Osteoblast (primary cell): Measurements from ENCODE around the gene HNMT. TPM values are rescaled to one million over a fixed set of nuclear protein-coding genes. Genes with fewer than 3 reads are reported as not detected.
A peak's percentile ranks its signal among the peaks of the same experiment; 100 is the strongest.
"Not testable (repeated sequence)": the region's sequence is repeated elsewhere in the genome, so short reads cannot be mapped to it uniquely, and the experiment has no call there.

Experiments
- DNase-seq: peaks from one replicate; pipeline ENCODE4 v3.0.0; 2011; ENCODE audit warnings: low spot score, mixed read lengths; ENCODE audit not compliant: insufficient read length; ENCODE audit errors: missing footprints
- H2AFZ ChIP-seq: 2 replicates; pipeline ENCODE4 v1.6.0; 2011; ENCODE audit warnings: mild to moderate bottlenecking, low read length
- H3K27ac ChIP-seq: 2 replicates; pipeline ENCODE4 v1.5.1; 2011; ENCODE audit warnings: mild to moderate bottlenecking, low read depth, low read length, moderate library complexity
- H3K27me3 ChIP-seq: 2 replicates; pipeline ENCODE4 v1.6.0; 2012; ENCODE audit warnings: mild to moderate bottlenecking, control low read depth, inconsistent platforms, low read length, moderate library complexity; ENCODE audit not compliant: insufficient read depth
- H3K36me3 ChIP-seq: 2 replicates; pipeline ENCODE4 v1.5.1; 2011; ENCODE audit warnings: mild to moderate bottlenecking, low read length, control low read depth, moderate library complexity; ENCODE audit not compliant: insufficient read depth
- H3K4me1 ChIP-seq: 2 replicates; pipeline ENCODE4 v1.5.1; 2011; ENCODE audit warnings: mild to moderate bottlenecking, low read length, control low read depth, moderate library complexity; ENCODE audit not compliant: insufficient read depth
- H3K4me2 ChIP-seq: 2 replicates; pipeline ENCODE4 v1.6.0; 2011; ENCODE audit warnings: mild to moderate bottlenecking, low read length; ENCODE audit not compliant: insufficient read depth
- H3K4me3 ChIP-seq: fragments of 200-600 bp; sonication (generic); 3 replicates; pipeline ENCODE4 v1.5.1; 2012; ENCODE audit warnings: mild to moderate bottlenecking, low read length, inconsistent platforms; ENCODE audit not compliant: insufficient read depth
- H3K79me2 ChIP-seq: 2 replicates; pipeline ENCODE4 v1.6.0; 2012; ENCODE audit warnings: mild to moderate bottlenecking, low read length, control low read depth, inconsistent platforms; ENCODE audit not compliant: insufficient read depth
- H3K9me3 ChIP-seq: 2 replicates; pipeline ENCODE4 v1.5.1; 2011; ENCODE audit warnings: low read depth, low read length, control low read depth
- H4K20me1 ChIP-seq: 2 replicates; pipeline ENCODE4 v1.6.0; 2012; ENCODE audit warnings: mild to moderate bottlenecking, low read length, control low read depth; ENCODE audit not compliant: insufficient read depth
- CTCF ChIP-seq: IDR thresholded peaks from 2 replicates; pipeline ENCODE4 v1.5.1; 2011; ENCODE audit warnings: mild to moderate bottlenecking, low read depth, low read length, moderate library complexity; ENCODE audit errors: extremely low read depth
- total RNA-seq: library from RNA; depleted of rRNA; stranded (reverse); fragments of >200 nt; gene quantifications from 2 replicates; pipeline ENCODE4 v1.2.3, GENCODE V29; 2012

Gene HNMT
- total RNA-seq, 1 donor, result 115 TPM

- Histone ChIP-seq H3K27me3 (no peaks in the 10 kb centered on the region), H2AFZ (no peak overlapping the region), H3K27ac (no peak overlapping the region), H3K79me2 (peaks cover 3% of the 10 kb centered on the region), H3K4me3 (no peak overlapping the region), H3K9me3 (no peaks in the 10 kb centered on the region), H3K36me3 (no peaks in the 10 kb centered on the region), H3K4me1 (peaks cover 44% of the 10 kb centered on the region), H3K4me2 (peak overlapping the region; percentile 95), H4K20me1 (no peaks in the 10 kb centered on the region)
- no peak for TF ChIP-seq CTCF
- DNase-seq, result no peak
Observed at GRCh38 chr2:137967042-137967441, 2.8 kb downstream of the HNMT start.

- Histone ChIP-seq H2AFZ (peak overlapping the region; percentile 52), H3K79me2 (peaks cover 3% of the 10 kb centered on the region), H3K4me2 (peak overlapping the region; percentile 62), H3K4me3 (no peak overlapping the region), H3K36me3 (no peaks in the 10 kb centered on the region), H3K4me1 (peaks cover 38% of the 10 kb centered on the region), H3K27me3 (no peaks in the 10 kb centered on the region), H3K9me3 (no peaks in the 10 kb centered on the region), H3K27ac (peak overlapping the region; percentile 61), H4K20me1 (no peaks in the 10 kb centered on the region)
- TF ChIP-seq CTCF, result no peak
- no peak for DNase-seq
Observed at GRCh38 chr2:137968477-137969417, 4.5 kb downstream of the HNMT start.

- H3K4me1 ChIP-seq, result peaks cover 31% of the 10 kb centered on the region
- no peak for TF ChIP-seq CTCF
- no peak overlapping the region for H3K4me3 ChIP-seq
- H3K9me3 ChIP-seq, result no peaks in the 10 kb centered on the region
- peak; percentile 92 for DNase-seq
- H3K27me3 ChIP-seq, result no peaks in the 10 kb centered on the region
- H4K20me1 ChIP-seq, result no peaks in the 10 kb centered on the region
- H3K4me2 ChIP-seq, result peak overlapping the region; percentile 62
- H2AFZ ChIP-seq, result no peak overlapping the region
- no peaks in the 10 kb centered on the region for H3K36me3 ChIP-seq
- peaks cover 3% of the 10 kb centered on the region for H3K79me2 ChIP-seq
- H3K27ac ChIP-seq, result peak overlapping the region; percentile 61
Observed at GRCh38 chr2:137969418-137969765, 5.1 kb downstream of the HNMT start.

GRCh38 chr2:137969876-137970275, 5.6 kb downstream of the HNMT start:
- peak overlapping the region; percentile 61 for H3K27ac ChIP-seq
- H3K4me2 ChIP-seq, result peak overlapping the region; percentile 62
- no peaks in the 10 kb centered on the region for H3K79me2 ChIP-seq
- H3K9me3 ChIP-seq, result no peaks in the 10 kb centered on the region
- H3K4me3 ChIP-seq, result no peak overlapping the region
- H4K20me1 ChIP-seq, result no peaks in the 10 kb centered on the region
- no peaks in the 10 kb centered on the region for H3K36me3 ChIP-seq
- no peak for DNase-seq
- peaks cover 27% of the 10 kb centered on the region for H3K4me1 ChIP-seq
- no peak overlapping the region for H2AFZ ChIP-seq
- H3K27me3 ChIP-seq, result no peaks in the 10 kb centered on the region
- no peak for TF ChIP-seq CTCF

GRCh38 chr2:137971259-137971658, 7.0 kb downstream of the HNMT start:
- H3K4me2 ChIP-seq, H3K27ac ChIP-seq, H2AFZ ChIP-seq: not testable (repeated sequence)

More at GRCh38 chr2:137971259-137971658, 7.0 kb downstream of the HNMT start:
- H3K9me3 ChIP-seq, H3K36me3 ChIP-seq, H3K4me3 ChIP-seq, H3K79me2 ChIP-seq, H4K20me1 ChIP-seq, DNase-seq, H3K27me3 ChIP-seq: not testable (repeated sequence)
- H3K4me1 ChIP-seq, result peaks cover 20% of the 10 kb centered on the region
